Thoracic aorta (tissue), 2 donors: ENCODE data around the gene DERL2. TPM values are rescaled to one million over a fixed set of nuclear protein-coding genes. Genes with fewer than 3 reads are reported as not detected.

ENCODE experiments used
- ATAC-seq: fragments of 150-250 bp; one replicate; pipeline ENCODE4 v1.8.0; 2017; ENCODE audit warnings: low read depth; ENCODE audit not compliant: insufficient number of reproducible peaks, low FRiP score
- DNase-seq: peaks from one replicate; pipeline ENCODE4 v3.0.0-alpha.2; 2020; ENCODE audit warnings: low spot score
- H3K27ac ChIP-seq, 2 donors: fragments of 200-600 bp; sonication (generic); 1 replicate in 1 of 2; 2 replicates in 1 of 2; pipeline ENCODE4 v1.5.1; 2016; ENCODE audit warnings: mild to moderate bottlenecking in 2 of 2, moderate library complexity in 2 of 2
- H3K27me3 ChIP-seq: fragments of 200-600 bp; sonication (generic); replicated peaks from 2 replicates; pipeline ENCODE4 v1.6.0; 2016; ENCODE audit warnings: mild to moderate bottlenecking; ENCODE audit not compliant: insufficient read depth
- H3K36me3 ChIP-seq: fragments of 200-600 bp; sonication (generic); one replicate; pipeline ENCODE4 v1.5.1; 2016
- H3K4me1 ChIP-seq, 2 donors: fragments of 200-600 bp; sonication (generic); 1 replicate in 1 of 2; 2 replicates in 1 of 2; pipeline versions ENCODE4 v1.5.1 to v1.6.0; 2016; ENCODE audit warnings: low read depth in 2 of 2, mild to moderate bottlenecking in 1 of 2; ENCODE audit not compliant: control insufficient read depth in 1 of 2
- H3K4me3 ChIP-seq: fragments of 200-600 bp; sonication (generic); 2 replicates; pipeline ENCODE4 v1.5.1; 2016; ENCODE audit warnings: mild to moderate bottlenecking
- H3K9me3 ChIP-seq: fragments of 200-600 bp; sonication (generic); 2 replicates; pipeline ENCODE4 v1.5.1; 2016
- total RNA-seq, 2 donors: library from RNA; depleted of rRNA; stranded (reverse); fragments of >200 nt; gene quantifications; one replicate each; pipeline versions ENCODE4 v1.1.0 to v1.2.3, GENCODE V29; 2016
- TF ChIP-seq, protein P1 (sequence below): fragments of 200-600 bp; sonication (generic); IDR thresholded peaks from one replicate; pipeline ENCODE4 v1.5.1; 2019; ENCODE audit warnings: antibody characterized with exemption

The DERL2 gene
- total RNA-seq, 2 donors from 2014 or later: 12.5 to 56.1 TPM

DNA sequence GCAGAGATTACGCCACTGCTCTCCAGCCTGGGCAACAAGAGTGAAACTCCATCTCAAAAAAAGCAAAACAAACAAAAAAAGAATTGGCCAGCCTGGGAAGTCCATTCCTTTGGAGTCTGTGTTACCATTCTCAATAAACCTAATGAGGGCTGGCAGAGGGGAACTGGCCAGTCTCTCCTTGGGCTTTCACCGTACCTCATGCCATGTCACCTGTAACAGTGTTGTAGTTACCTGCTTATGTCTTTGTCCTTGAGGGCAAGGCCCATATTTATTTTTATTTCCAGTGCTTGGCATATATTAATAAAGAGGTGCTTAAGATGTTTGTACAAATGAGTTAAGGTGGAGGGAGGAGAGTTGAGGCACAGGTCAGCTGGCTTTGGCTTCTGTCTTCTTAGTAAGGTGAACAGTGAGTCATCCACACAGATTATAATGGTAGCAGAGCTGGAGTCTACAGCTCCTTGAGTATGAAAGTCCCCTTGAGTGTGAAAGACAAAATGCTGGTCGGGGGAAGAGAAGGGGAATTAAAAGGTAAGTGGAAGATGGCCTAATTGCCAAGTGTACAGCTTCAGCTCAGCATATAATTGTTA lies 55.5 kb downstream of the DERL2 start:
- no peaks in the 10 kb centered on the region for H3K27me3 ChIP-seq
- peaks cover 57% of the 10 kb centered on the region for H3K36me3 ChIP-seq
- DNase-seq (no peak), ATAC-seq (no peak)
- H3K4me1 ChIP-seq: no peaks in the 10 kb centered on the region
- H3K4me3 ChIP-seq: no peak overlapping the region
- no peaks in the 10 kb centered on the region for H3K9me3 ChIP-seq
- TF ChIP-seq, protein P1, sequence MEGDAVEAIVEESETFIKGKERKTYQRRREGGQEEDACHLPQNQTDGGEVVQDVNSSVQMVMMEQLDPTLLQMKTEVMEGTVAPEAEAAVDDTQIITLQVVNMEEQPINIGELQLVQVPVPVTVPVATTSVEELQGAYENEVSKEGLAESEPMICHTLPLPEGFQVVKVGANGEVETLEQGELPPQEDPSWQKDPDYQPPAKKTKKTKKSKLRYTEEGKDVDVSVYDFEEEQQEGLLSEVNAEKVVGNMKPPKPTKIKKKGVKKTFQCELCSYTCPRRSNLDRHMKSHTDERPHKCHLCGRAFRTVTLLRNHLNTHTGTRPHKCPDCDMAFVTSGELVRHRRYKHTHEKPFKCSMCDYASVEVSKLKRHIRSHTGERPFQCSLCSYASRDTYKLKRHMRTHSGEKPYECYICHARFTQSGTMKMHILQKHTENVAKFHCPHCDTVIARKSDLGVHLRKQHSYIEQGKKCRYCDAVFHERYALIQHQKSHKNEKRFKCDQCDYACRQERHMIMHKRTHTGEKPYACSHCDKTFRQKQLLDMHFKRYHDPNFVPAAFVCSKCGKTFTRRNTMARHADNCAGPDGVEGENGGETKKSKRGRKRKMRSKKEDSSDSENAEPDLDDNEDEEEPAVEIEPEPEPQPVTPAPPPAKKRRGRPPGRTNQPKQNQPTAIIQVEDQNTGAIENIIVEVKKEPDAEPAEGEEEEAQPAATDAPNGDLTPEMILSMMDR: no peak
- H3K27ac ChIP-seq: no peak overlapping the region

DNA sequence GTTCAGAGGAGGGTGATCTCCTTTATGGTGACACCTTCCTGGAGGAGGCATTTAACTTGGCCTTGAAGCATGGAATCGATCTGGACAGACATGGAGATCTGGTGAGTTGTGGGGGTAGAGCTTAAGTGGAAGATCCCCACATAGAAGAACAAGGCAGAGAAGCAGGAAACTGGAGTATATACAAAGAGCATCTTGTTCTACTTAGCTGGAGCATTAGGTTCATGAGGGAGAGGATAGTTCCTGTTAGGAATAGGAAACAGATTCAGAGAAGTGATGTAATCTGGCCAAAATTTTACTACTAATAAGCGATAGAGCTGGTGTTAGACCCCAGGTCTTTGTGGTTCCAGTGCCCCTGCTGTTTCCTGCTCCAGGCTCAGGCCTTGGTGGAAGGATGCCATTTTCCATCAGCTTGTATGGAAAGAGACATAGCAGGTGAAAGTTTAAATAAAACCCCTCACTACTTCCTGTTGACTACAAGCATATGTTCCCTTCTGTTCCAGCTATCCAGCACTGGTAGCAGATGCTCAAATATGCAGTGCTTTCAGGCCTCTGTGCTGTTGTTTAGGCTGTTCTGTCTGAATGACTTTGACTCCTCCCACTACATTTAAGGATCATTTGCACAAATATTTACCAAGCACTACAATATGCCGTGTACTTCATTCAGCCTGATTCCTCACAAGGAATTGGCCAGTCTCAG lies 56.6 kb downstream of the DERL2 start:
- H3K27ac ChIP-seq: no peak overlapping the region
- no peaks in the 10 kb centered on the region for H3K9me3 ChIP-seq
- no peaks in the 10 kb centered on the region for H3K4me1 ChIP-seq
- TF ChIP-seq, protein P1: no peak
- no peak for ATAC-seq
- peaks cover 58% of the 10 kb centered on the region for H3K36me3 ChIP-seq
- no peak for DNase-seq
- H3K4me3 ChIP-seq: no peak overlapping the region
- H3K27me3 ChIP-seq: no peaks in the 10 kb centered on the region

DNA sequence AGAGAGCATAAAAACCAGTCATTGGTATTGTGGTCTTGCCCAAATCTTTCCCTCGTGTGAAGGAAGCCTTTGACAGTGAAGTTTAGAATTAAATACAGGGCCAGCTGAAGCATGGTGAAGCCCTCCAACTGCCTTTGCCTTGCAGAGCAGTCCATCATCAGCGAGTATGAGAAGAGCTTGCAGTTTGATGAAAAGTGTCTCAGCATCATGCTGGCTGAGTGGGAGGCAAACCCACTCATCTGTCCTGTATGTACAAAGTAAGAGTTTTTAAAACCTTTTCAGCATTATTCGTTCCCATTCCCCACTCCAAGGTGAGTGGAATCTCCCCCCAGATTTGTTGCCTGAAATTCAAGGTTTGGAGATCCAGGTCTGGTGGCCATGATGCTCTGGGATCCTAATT lies 60.2 kb downstream of the DERL2 start:
- Histone ChIP-seq H3K9me3 (no peaks in the 10 kb centered on the region), H3K27me3 (no peaks in the 10 kb centered on the region), H3K4me1 (peaks cover 0 to 8% of the 10 kb centered on the region in 2 donors), H3K27ac (no peak overlapping the region), H3K4me3 (no peak overlapping the region), H3K36me3 (peaks cover 40% of the 10 kb centered on the region)
- TF ChIP-seq, protein P1: no peak
- no peak for ATAC-seq
- no peak for DNase-seq

DNA sequence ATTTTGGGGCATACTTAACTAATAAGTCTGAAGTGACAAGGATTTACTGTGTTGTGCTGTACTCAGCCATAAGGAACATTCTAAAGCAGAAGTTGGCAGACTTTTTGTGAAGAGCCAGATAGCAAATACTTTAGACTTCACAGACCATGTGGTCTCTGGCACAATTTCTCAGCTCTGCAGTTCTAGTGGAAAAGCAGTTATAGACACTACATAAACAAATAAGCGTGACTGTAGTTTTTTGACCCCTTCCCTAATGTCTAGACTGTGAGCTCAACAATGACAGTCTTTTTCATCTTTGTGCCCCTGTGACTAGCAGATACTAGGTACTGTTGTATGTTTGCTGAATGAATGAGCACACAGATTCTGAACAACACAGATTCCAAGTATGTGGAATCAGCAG lies 61.1 kb downstream of the DERL2 start:
- Histone ChIP-seq H3K4me3 (no peak overlapping the region), H3K27me3 (no peaks in the 10 kb centered on the region), H3K4me1 (peaks cover 0 to 12% of the 10 kb centered on the region in 2 donors), H3K9me3 (no peaks in the 10 kb centered on the region), H3K27ac (no peak overlapping the region), H3K36me3 (peaks cover 39% of the 10 kb centered on the region)
- TF ChIP-seq, protein P1: no peak
- no peak for DNase-seq
- no peak for ATAC-seq

GRCh38 chr17:5422505-5422904 lies 63.5 kb downstream of the DERL2 start:
- Histone ChIP-seq H3K27ac (no peak overlapping the region), H3K36me3 (peaks cover 23% of the 10 kb centered on the region)
- ATAC-seq: no peak

More at GRCh38 chr17:5422505-5422904, 63.5 kb downstream of the DERL2 start:
- Histone ChIP-seq H3K4me3 (no peak overlapping the region), H3K9me3 (no peaks in the 10 kb centered on the region), H3K4me1 (peaks cover 8 to 22% of the 10 kb centered on the region in 2 donors), H3K27me3 (no peaks in the 10 kb centered on the region)
- no peak for DNase-seq
- TF ChIP-seq, protein P1: no peak

Other genes starting within 250 kb of the DERL2 start
- 10 to 100 TPM; 36.4 to 47.0 TPM for gene RABEP1, start 203.9 kb downstream of the DERL2 start, total RNA-seq
- gene NUP88, start 66.5 kb downstream of the DERL2 start, total RNA-seq: 10 to 100 TPM; 74.1 to 95.0 TPM
- 10 to 100 TPM; 33.1 to 44.5 TPM for gene RPAIN, start 66.0 kb downstream of the DERL2 start, total RNA-seq
- 10 to 100 TPM; 37.0 to 71.7 TPM for gene C1QBP, start 47.0 kb downstream of the DERL2 start, total RNA-seq
- gene DHX33, start 17.2 kb downstream of the DERL2 start, total RNA-seq: 10 to 100 TPM; 13.3 to 19.8 TPM
- 10 to 100 TPM; 10.3 to 12.8 TPM for gene MIS12, start 388 bp upstream of the DERL2 start, total RNA-seq
- gene NLRP1, start 98.3 kb upstream of the DERL2 start, total RNA-seq: 10 to 100 TPM; 62.7 to 73.2 TPM